ENCODE results near the gene PACRG.
"Not testable (repeated sequence)": the region's sequence is repeated elsewhere in the genome, so short reads cannot be mapped to it uniquely, and the experiment has no call there.

Gene PACRG

GRCh38 chr6:162974685-162975084 is 246.9 kb downstream of the PACRG start:
- Histone ChIP-seq H3K27ac (ENCODE audit: low read depth, low read length) (no peak overlapping the region), H3K36me3 (ENCODE audit: insufficient read depth, low read length) (no peaks in the 10 kb centered on the region), H3K4me1 (ENCODE audit: insufficient read depth, low read length) (no peaks in the 10 kb centered on the region), H3K9ac (ENCODE audit: low read length) (no peak overlapping the region), H3K27me3 (ENCODE audit: control insufficient read depth in 1 of 2, insufficient read depth in 2 of 2, low read length in 2 of 2) (no peaks in the 10 kb centered on the region), H3K4me3 (ENCODE audit: low read depth in 1 of 2, low read length in 2 of 2) (no peak overlapping the region), H3K9me3 (ENCODE audit: low read length) (no peaks in the 10 kb centered on the region)

GRCh38 chr6:162976141-162976540 is 248.4 kb downstream of the PACRG start:
- Histone ChIP-seq H3K27ac (ENCODE audit: low read depth, low read length) (no peak overlapping the region), H3K9me3 (ENCODE audit: low read length) (no peaks in the 10 kb centered on the region)

GRCh38 chr6:162983234-162983633 is 255.5 kb downstream of the PACRG start:
- not testable (repeated sequence) for H3K36me3 ChIP-seq (ENCODE audit: insufficient read depth, low read length); H3K4me3 ChIP-seq (ENCODE audit: low read depth in 1 of 2, low read length in 2 of 2); H3K9ac ChIP-seq (ENCODE audit: low read length); H3K4me1 ChIP-seq (ENCODE audit: insufficient read depth, low read length); H3K9me3 ChIP-seq (ENCODE audit: low read length); H3K27me3 ChIP-seq (ENCODE audit: control insufficient read depth in 1 of 2, insufficient read depth in 2 of 2, low read length in 2 of 2); H3K27ac ChIP-seq (ENCODE audit: low read depth, low read length)

More at GRCh38 chr6:162976141-162976540, 248.4 kb downstream of the PACRG start:
- Histone ChIP-seq H3K9ac (ENCODE audit: low read length) (no peak overlapping the region), H3K36me3 (ENCODE audit: insufficient read depth, low read length) (no peaks in the 10 kb centered on the region), H3K27me3 (ENCODE audit: control insufficient read depth in 1 of 2, insufficient read depth in 2 of 2, low read length in 2 of 2) (no peaks in the 10 kb centered on the region), H3K4me3 (ENCODE audit: low read depth in 1 of 2, low read length in 2 of 2) (no peak overlapping the region), H3K4me1 (ENCODE audit: insufficient read depth, low read length) (no peaks in the 10 kb centered on the region)

GRCh38 chr6:162998777-162999176 is 271.0 kb downstream of the PACRG start:
- Histone ChIP-seq H3K36me3 (ENCODE audit: insufficient read depth, low read length) (no peaks in the 10 kb centered on the region), H3K4me3 (ENCODE audit: low read depth in 1 of 2, low read length in 2 of 2) (no peak overlapping the region), H3K9me3 (ENCODE audit: low read length) (no peaks in the 10 kb centered on the region), H3K27ac (ENCODE audit: low read depth, low read length) (no peak overlapping the region), H3K4me1 (ENCODE audit: insufficient read depth, low read length) (no peaks in the 10 kb centered on the region), H3K27me3 (ENCODE audit: control insufficient read depth in 1 of 2, insufficient read depth in 2 of 2, low read length in 2 of 2) (no peaks in the 10 kb centered on the region), H3K9ac (ENCODE audit: low read length) (no peak overlapping the region)

GRCh38 chr6:162999575-163000285 is 272.0 kb downstream of the PACRG start:
- Histone ChIP-seq H3K9ac (ENCODE audit: low read length) (no peak overlapping the region), H3K9me3 (ENCODE audit: low read length) (no peaks in the 10 kb centered on the region), H3K4me3 (ENCODE audit: low read depth in 1 of 2, low read length in 2 of 2) (no peak overlapping the region), H3K27ac (ENCODE audit: low read depth, low read length) (no peak overlapping the region), H3K36me3 (ENCODE audit: insufficient read depth, low read length) (no peaks in the 10 kb centered on the region), H3K4me1 (ENCODE audit: insufficient read depth, low read length) (no peaks in the 10 kb centered on the region), H3K27me3 (ENCODE audit: control insufficient read depth in 1 of 2, insufficient read depth in 2 of 2, low read length in 2 of 2) (no peaks in the 10 kb centered on the region)

- H3K36me3 ChIP-seq (ENCODE audit: insufficient read depth, low read length): no peaks in the 10 kb centered on the region
- H3K4me1 ChIP-seq (ENCODE audit: insufficient read depth, low read length): no peaks in the 10 kb centered on the region
- no peak overlapping the region for H3K4me3 ChIP-seq (ENCODE audit: low read depth in 1 of 2, low read length in 2 of 2)
- no peaks in the 10 kb centered on the region for H3K9me3 ChIP-seq (ENCODE audit: low read length)
- H3K9ac ChIP-seq (ENCODE audit: low read length): no peak overlapping the region
- no peak overlapping the region for H3K27ac ChIP-seq (ENCODE audit: low read depth, low read length)
- no peaks in the 10 kb centered on the region for H3K27me3 ChIP-seq (ENCODE audit: control insufficient read depth in 1 of 2, insufficient read depth in 2 of 2, low read length in 2 of 2)
Observed at GRCh38 chr6:163001330-163001729, 273.6 kb downstream of the PACRG start.

GRCh38 chr6:163008186-163008585 is 280.4 kb downstream of the PACRG start:
- no peak overlapping the region for H3K27ac ChIP-seq (ENCODE audit: low read depth, low read length)
- H3K9me3 ChIP-seq (ENCODE audit: low read length): no peaks in the 10 kb centered on the region
- no peak overlapping the region for H3K9ac ChIP-seq (ENCODE audit: low read length)
- no peak overlapping the region for H3K4me3 ChIP-seq (ENCODE audit: low read depth in 1 of 2, low read length in 2 of 2)
- no peaks in the 10 kb centered on the region for H3K27me3 ChIP-seq (ENCODE audit: control insufficient read depth in 1 of 2, insufficient read depth in 2 of 2, low read length in 2 of 2)
- no peaks in the 10 kb centered on the region for H3K36me3 ChIP-seq (ENCODE audit: insufficient read depth, low read length)
- H3K4me1 ChIP-seq (ENCODE audit: insufficient read depth, low read length): no peaks in the 10 kb centered on the region

GRCh38 chr6:163008626-163009025 is 280.9 kb downstream of the PACRG start:
- Histone ChIP-seq H3K9ac (ENCODE audit: low read length) (no peak overlapping the region), H3K4me1 (ENCODE audit: insufficient read depth, low read length) (no peaks in the 10 kb centered on the region), H3K9me3 (ENCODE audit: low read length) (no peaks in the 10 kb centered on the region), H3K27me3 (ENCODE audit: control insufficient read depth in 1 of 2, insufficient read depth in 2 of 2, low read length in 2 of 2) (no peaks in the 10 kb centered on the region), H3K27ac (ENCODE audit: low read depth, low read length) (no peak overlapping the region), H3K4me3 (ENCODE audit: low read depth in 1 of 2, low read length in 2 of 2) (no peak overlapping the region), H3K36me3 (ENCODE audit: insufficient read depth, low read length) (no peaks in the 10 kb centered on the region)

GRCh38 chr6:163010145-163010544 is 282.4 kb downstream of the PACRG start:
- Histone ChIP-seq H3K9me3 (ENCODE audit: low read length) (no peaks in the 10 kb centered on the region), H3K36me3 (ENCODE audit: insufficient read depth, low read length) (no peaks in the 10 kb centered on the region), H3K4me3 (ENCODE audit: low read depth in 1 of 2, low read length in 2 of 2) (no peak overlapping the region), H3K9ac (ENCODE audit: low read length) (no peak overlapping the region), H3K27ac (ENCODE audit: low read depth, low read length) (no peak overlapping the region), H3K27me3 (ENCODE audit: control insufficient read depth in 1 of 2, insufficient read depth in 2 of 2, low read length in 2 of 2) (no peaks in the 10 kb centered on the region), H3K4me1 (ENCODE audit: insufficient read depth, low read length) (no peaks in the 10 kb centered on the region)

- no peaks in the 10 kb centered on the region for H3K4me1 ChIP-seq (ENCODE audit: insufficient read depth, low read length)
- H3K27ac ChIP-seq (ENCODE audit: low read depth, low read length): no peak overlapping the region
- H3K4me3 ChIP-seq (ENCODE audit: low read depth in 1 of 2, low read length in 2 of 2): no peak overlapping the region
- H3K36me3 ChIP-seq (ENCODE audit: insufficient read depth, low read length): no peaks in the 10 kb centered on the region
- no peaks in the 10 kb centered on the region for H3K27me3 ChIP-seq (ENCODE audit: control insufficient read depth in 1 of 2, insufficient read depth in 2 of 2, low read length in 2 of 2)
- no peaks in the 10 kb centered on the region for H3K9me3 ChIP-seq (ENCODE audit: low read length)
- no peak overlapping the region for H3K9ac ChIP-seq (ENCODE audit: low read length)
Observed at GRCh38 chr6:163014736-163015135, 287.0 kb downstream of the PACRG start.

GRCh38 chr6:163017801-163018200 is 290.0 kb downstream of the PACRG start:
- no peaks in the 10 kb centered on the region for H3K27me3 ChIP-seq (ENCODE audit: control insufficient read depth in 1 of 2, insufficient read depth in 2 of 2, low read length in 2 of 2)
- no peak overlapping the region for H3K27ac ChIP-seq (ENCODE audit: low read depth, low read length)
- H3K9me3 ChIP-seq (ENCODE audit: low read length): no peaks in the 10 kb centered on the region
- no peaks in the 10 kb centered on the region for H3K4me1 ChIP-seq (ENCODE audit: insufficient read depth, low read length)
- H3K36me3 ChIP-seq (ENCODE audit: insufficient read depth, low read length): no peaks in the 10 kb centered on the region
- no peak overlapping the region for H3K4me3 ChIP-seq (ENCODE audit: low read depth in 1 of 2, low read length in 2 of 2)
- no peak overlapping the region for H3K9ac ChIP-seq (ENCODE audit: low read length)

- H3K4me3 ChIP-seq (ENCODE audit: low read depth in 1 of 2, low read length in 2 of 2): no peak overlapping the region
- no peaks in the 10 kb centered on the region for H3K27me3 ChIP-seq (ENCODE audit: control insufficient read depth in 1 of 2, insufficient read depth in 2 of 2, low read length in 2 of 2)
- no peaks in the 10 kb centered on the region for H3K4me1 ChIP-seq (ENCODE audit: insufficient read depth, low read length)
- H3K36me3 ChIP-seq (ENCODE audit: insufficient read depth, low read length): no peaks in the 10 kb centered on the region
- no peak overlapping the region for H3K9ac ChIP-seq (ENCODE audit: low read length)
- no peak overlapping the region for H3K27ac ChIP-seq (ENCODE audit: low read depth, low read length)
- H3K9me3 ChIP-seq (ENCODE audit: low read length): no peaks in the 10 kb centered on the region
Observed at GRCh38 chr6:163019926-163020325, 292.2 kb downstream of the PACRG start.

Measured in muscle layer of colon (tissue), 2 donors.